ENCODE data around the gene NUMB. TPM values are rescaled to one million over a fixed set of nuclear protein-coding genes. Genes with fewer than 3 reads are reported as not detected.

The NUMB gene
- total and polyA plus RNA-seq, 2 of the 13 experiments (the other 11 are each of a cell fraction or from before 2014, with no cell fraction given), result 20.3 to 71.1 TPM

- no peaks in the 10 kb centered on the region for H3K79me2 ChIP-seq (ENCODE audit: insufficient read depth, low read length)
- POLR2A ChIA-PET, result no interaction called here
- DNase-seq (ENCODE audit: low spot score) (no peak), ATAC-seq (no peak), FAIRE-seq (no peak)
- intact Hi-C loops (cut with micrococcal nuclease; ENCODE audit: unreplicated experiment) (loop anchor here (10.0 kb wide), 1 partner anchor 49 kb away; no protein-coding TSS in a partner anchor), in situ Hi-C loops (cut with HindIII; ENCODE audit: extremely low pct_ligation_motif_present, low pct_unique_long_range_greater_than_20kb) (no loop called here)
- TF ChIP-seq PAF1 (CRISPR knock-in tag; IDR thresholded peaks at IDR 0.05) (no peak), SMARCC2 (IDR thresholded peaks at IDR 0.05) (no peak), PAWR (CRISPR knock-in tag; IDR thresholded peaks at IDR 0.05; ENCODE audit: borderline replicate concordance) (no peak), ZNF224 (CRISPR knock-in tag; IDR thresholded peaks at IDR 0.05) (no peak), FOXA1 (IDR thresholded peaks at IDR 0.05) (no peak), FOXA1 (CRISPR knock-in tag; IDR thresholded peaks at IDR 0.05) (no peak), FIP1L1 (IDR thresholded peaks at IDR 0.05; ENCODE audit: borderline replicate concordance, insufficient read depth, low read depth, low read length) (no peak), NFE2L2 (IDR thresholded peaks at IDR 0.05; ENCODE audit: low read length) (no peak)
- TF ChIP-seq, protein P1, sequence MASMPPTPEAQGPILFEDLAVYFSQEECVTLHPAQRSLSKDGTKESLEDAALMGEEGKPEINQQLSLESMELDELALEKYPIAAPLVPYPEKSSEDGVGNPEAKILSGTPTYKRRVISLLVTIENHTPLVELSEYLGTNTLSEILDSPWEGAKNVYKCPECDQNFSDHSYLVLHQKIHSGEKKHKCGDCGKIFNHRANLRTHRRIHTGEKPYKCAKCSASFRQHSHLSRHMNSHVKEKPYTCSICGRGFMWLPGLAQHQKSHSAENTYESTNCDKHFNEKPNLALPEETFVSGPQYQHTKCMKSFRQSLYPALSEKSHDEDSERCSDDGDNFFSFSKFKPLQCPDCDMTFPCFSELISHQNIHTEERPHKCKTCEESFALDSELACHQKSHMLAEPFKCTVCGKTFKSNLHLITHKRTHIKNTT (CRISPR knock-in tag; IDR thresholded peaks at IDR 0.05), result no peak
- TF ChIP-seq, protein P2, sequence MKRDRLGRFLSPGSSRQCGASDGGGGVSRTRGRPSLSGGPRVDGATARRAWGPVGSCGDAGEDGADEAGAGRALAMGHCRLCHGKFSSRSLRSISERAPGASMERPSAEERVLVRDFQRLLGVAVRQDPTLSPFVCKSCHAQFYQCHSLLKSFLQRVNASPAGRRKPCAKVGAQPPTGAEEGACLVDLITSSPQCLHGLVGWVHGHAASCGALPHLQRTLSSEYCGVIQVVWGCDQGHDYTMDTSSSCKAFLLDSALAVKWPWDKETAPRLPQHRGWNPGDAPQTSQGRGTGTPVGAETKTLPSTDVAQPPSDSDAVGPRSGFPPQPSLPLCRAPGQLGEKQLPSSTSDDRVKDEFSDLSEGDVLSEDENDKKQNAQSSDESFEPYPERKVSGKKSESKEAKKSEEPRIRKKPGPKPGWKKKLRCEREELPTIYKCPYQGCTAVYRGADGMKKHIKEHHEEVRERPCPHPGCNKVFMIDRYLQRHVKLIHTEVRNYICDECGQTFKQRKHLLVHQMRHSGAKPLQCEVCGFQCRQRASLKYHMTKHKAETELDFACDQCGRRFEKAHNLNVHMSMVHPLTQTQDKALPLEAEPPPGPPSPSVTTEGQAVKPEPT (CRISPR knock-in tag; IDR thresholded peaks at IDR 0.05; ENCODE audit: low read depth), result no peak
- TF ChIP-seq, protein P3, sequence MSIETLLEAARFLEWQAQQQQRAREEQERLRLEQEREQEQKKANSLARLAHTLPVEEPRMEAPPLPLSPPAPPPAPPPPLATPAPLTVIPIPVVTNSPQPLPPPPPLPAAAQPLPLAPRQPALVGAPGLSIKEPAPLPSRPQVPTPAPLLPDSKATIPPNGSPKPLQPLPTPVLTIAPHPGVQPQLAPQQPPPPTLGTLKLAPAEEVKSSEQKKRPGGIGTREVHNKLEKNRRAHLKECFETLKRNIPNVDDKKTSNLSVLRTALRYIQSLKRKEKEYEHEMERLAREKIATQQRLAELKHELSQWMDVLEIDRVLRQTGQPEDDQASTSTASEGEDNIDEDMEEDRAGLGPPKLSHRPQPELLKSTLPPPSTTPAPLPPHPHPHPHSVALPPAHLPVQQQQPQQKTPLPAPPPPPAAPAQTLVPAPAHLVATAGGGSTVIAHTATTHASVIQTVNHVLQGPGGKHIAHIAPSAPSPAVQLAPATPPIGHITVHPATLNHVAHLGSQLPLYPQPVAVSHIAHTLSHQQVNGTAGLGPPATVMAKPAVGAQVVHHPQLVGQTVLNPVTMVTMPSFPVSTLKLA (IDR thresholded peaks at IDR 0.05), result no peak
- CTCF ChIA-PET (ENCODE audit: low intra/inter-chr PET ratio, low total read pairs), result no interaction called here
- no peak overlapping the region for H2AFZ ChIP-seq (ENCODE audit: low read length)
- 20% methylated on average over 5 of the region's 6 CpGs for WGBS (ENCODE audit: low lambda C conversion rate)
- no peak overlapping the region for H3K4me2 ChIP-seq (ENCODE audit: low read depth, low read length)
- no peak overlapping the region for H3K4me3 ChIP-seq (replicated peaks in 1 of 3; ENCODE audit: insufficient read depth in 1 of 3, low read depth in 2 of 3, low read length in 3 of 3)
- no TSS peak for BruUV-seq (replicated peaks)
- H4K20me1 ChIP-seq (ENCODE audit: insufficient read depth, low read length), result no peaks in the 10 kb centered on the region
- no peak overlapping the region for H3K9ac ChIP-seq (ENCODE audit: insufficient read depth, low read depth, low read length)
- H3K4me1 ChIP-seq (ENCODE audit: insufficient read depth, low read length), result peaks cover 42% of the 10 kb centered on the region
- no peak overlapping the region for H3K27ac ChIP-seq (ENCODE audit: extremely low read length, insufficient read depth, low read length)
- H3K9me3 ChIP-seq (ENCODE audit: low read length), result no peaks in the 10 kb centered on the region
- H3K36me3 ChIP-seq (replicated peaks in 1 of 2; ENCODE audit: control insufficient read depth in 1 of 2, insufficient read depth in 2 of 2, low read length in 2 of 2), result no peaks in the 10 kb centered on the region
- peaks cover 13 to 71% of the 10 kb centered on the region in 2 experiments for H3K27me3 ChIP-seq (ENCODE audit: control insufficient read depth in 1 of 2, insufficient read depth in 2 of 2, low read length in 2 of 2)
Measured at GRCh38 chr14:73235531-73236155, 222.7 kb downstream of the NUMB start.
